Osteoblast (primary cell): Measurements from ENCODE around the gene MAP4K2. TPM values are rescaled to one million over a fixed set of nuclear protein-coding genes. Genes with fewer than 3 reads are reported as not detected.

Experiments
- DNase-seq: peaks from one replicate; pipeline ENCODE4 v3.0.0; 2011; ENCODE audit warnings: low spot score, mixed read lengths; ENCODE audit not compliant: insufficient read length; ENCODE audit errors: missing footprints
- H2AFZ ChIP-seq: 2 replicates; pipeline ENCODE4 v1.6.0; 2011; ENCODE audit warnings: mild to moderate bottlenecking, low read length
- H3K27ac ChIP-seq: 2 replicates; pipeline ENCODE4 v1.5.1; 2011; ENCODE audit warnings: mild to moderate bottlenecking, low read depth, low read length, moderate library complexity
- H3K27me3 ChIP-seq: 2 replicates; pipeline ENCODE4 v1.6.0; 2012; ENCODE audit warnings: mild to moderate bottlenecking, control low read depth, inconsistent platforms, low read length, moderate library complexity; ENCODE audit not compliant: insufficient read depth
- H3K36me3 ChIP-seq: 2 replicates; pipeline ENCODE4 v1.5.1; 2011; ENCODE audit warnings: mild to moderate bottlenecking, low read length, control low read depth, moderate library complexity; ENCODE audit not compliant: insufficient read depth
- H3K4me1 ChIP-seq: 2 replicates; pipeline ENCODE4 v1.5.1; 2011; ENCODE audit warnings: mild to moderate bottlenecking, low read length, control low read depth, moderate library complexity; ENCODE audit not compliant: insufficient read depth
- H3K4me2 ChIP-seq: 2 replicates; pipeline ENCODE4 v1.6.0; 2011; ENCODE audit warnings: mild to moderate bottlenecking, low read length; ENCODE audit not compliant: insufficient read depth
- H3K4me3 ChIP-seq: fragments of 200-600 bp; sonication (generic); 3 replicates; pipeline ENCODE4 v1.5.1; 2012; ENCODE audit warnings: mild to moderate bottlenecking, low read length, inconsistent platforms; ENCODE audit not compliant: insufficient read depth
- H3K79me2 ChIP-seq: 2 replicates; pipeline ENCODE4 v1.6.0; 2012; ENCODE audit warnings: mild to moderate bottlenecking, low read length, control low read depth, inconsistent platforms; ENCODE audit not compliant: insufficient read depth
- H3K9me3 ChIP-seq: 2 replicates; pipeline ENCODE4 v1.5.1; 2011; ENCODE audit warnings: low read depth, low read length, control low read depth
- H4K20me1 ChIP-seq: 2 replicates; pipeline ENCODE4 v1.6.0; 2012; ENCODE audit warnings: mild to moderate bottlenecking, low read length, control low read depth; ENCODE audit not compliant: insufficient read depth
- CTCF ChIP-seq: IDR thresholded peaks from 2 replicates; pipeline ENCODE4 v1.5.1; 2011; ENCODE audit warnings: mild to moderate bottlenecking, low read depth, low read length, moderate library complexity; ENCODE audit errors: extremely low read depth
- total RNA-seq: library from RNA; depleted of rRNA; stranded (reverse); fragments of >200 nt; gene quantifications from 2 replicates; pipeline ENCODE4 v1.2.3, GENCODE V29; 2012

The MAP4K2 gene
- total RNA-seq, 1 donor, result 9.8 TPM

DNA sequence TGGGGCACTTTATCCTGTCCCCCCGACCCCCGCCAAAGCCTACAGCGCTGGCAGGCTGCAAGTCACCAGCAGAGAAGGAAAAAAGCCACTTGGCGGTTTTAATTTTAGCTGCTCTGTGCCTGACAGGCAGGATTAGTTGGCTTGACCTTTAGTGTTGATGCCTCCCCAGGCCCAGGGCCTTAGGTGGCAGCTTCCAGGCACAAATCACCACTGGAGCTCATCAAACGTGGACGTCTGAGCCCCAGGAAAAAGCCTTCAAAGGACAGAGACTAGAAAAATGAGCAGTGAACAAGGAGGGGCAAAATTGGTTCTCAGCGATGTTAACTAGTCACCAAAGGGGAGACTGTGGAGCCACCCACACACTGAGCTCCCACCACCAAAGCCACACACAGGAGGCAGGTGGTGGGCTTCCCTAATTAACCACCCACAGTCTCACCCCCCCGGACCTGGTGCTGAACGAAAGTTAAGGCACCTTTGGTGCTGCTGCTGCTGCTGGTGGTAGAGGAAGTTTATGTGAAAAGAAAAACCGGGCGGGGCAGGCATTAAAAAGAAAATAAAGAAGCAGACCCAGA is 38.9 kb downstream of the MAP4K2 start:
- peaks cover 26% of the 10 kb centered on the region for H3K79me2 ChIP-seq
- H3K36me3 ChIP-seq, result peaks cover 58% of the 10 kb centered on the region
- DNase-seq, result peak; percentile 48
- H3K4me3 ChIP-seq, result no peak overlapping the region
- no peaks in the 10 kb centered on the region for H3K9me3 ChIP-seq
- H3K27me3 ChIP-seq, result no peaks in the 10 kb centered on the region
- no peak overlapping the region for H2AFZ ChIP-seq
- peaks cover 23% of the 10 kb centered on the region for H3K4me1 ChIP-seq
- H4K20me1 ChIP-seq, result peaks cover 43% of the 10 kb centered on the region
- H3K4me2 ChIP-seq, result no peak overlapping the region
- no peak for TF ChIP-seq CTCF
- H3K27ac ChIP-seq, result no peak overlapping the region

DNA sequence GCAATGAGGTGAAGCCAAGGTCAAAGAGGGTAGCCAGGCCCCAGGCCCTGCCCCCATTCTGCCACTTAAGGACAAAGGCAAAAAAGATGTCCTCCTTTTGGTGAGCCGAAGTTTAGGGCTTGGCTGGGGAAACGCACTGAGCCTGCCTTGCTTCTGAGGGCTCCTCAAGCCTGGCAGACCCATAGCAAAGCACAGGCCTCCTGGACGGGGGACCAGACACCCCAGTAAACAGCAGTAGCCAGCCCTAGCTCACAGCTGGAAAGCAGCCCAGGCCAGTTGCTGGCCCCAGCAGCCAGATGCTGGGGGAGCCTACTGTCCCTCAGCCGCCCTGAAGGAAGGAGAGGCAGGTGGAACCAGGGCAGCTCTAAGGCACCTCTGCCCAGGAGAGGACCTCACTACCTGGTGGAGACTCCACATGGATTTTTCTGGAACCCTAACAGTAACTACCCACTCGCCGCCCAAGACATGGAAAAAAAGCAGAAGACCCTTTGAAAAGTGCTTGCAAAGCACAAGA is 39.4 kb downstream of the MAP4K2 start:
- H3K36me3 ChIP-seq, result peaks cover 53% of the 10 kb centered on the region
- no peak overlapping the region for H2AFZ ChIP-seq
- peak overlapping the region; percentile 12 for H3K27ac ChIP-seq
- H3K4me2 ChIP-seq, result no peak overlapping the region
- peaks cover 24% of the 10 kb centered on the region for H3K79me2 ChIP-seq
- peaks cover 23% of the 10 kb centered on the region for H3K4me1 ChIP-seq
- H3K27me3 ChIP-seq, result no peaks in the 10 kb centered on the region
- no peak for DNase-seq
- H3K9me3 ChIP-seq, result no peaks in the 10 kb centered on the region
- TF ChIP-seq CTCF, result no peak
- H4K20me1 ChIP-seq, result peaks cover 43% of the 10 kb centered on the region
- no peak overlapping the region for H3K4me3 ChIP-seq

- peak; percentile 91 for DNase-seq
These were observed 40.1 kb downstream of the MAP4K2 start for GRCh38 chr11:64762674-64763525.

More at GRCh38 chr11:64762674-64763525, 40.1 kb downstream of the MAP4K2 start:
- H2AFZ ChIP-seq, result no peak overlapping the region
- peak overlapping the region; percentile 12 for H3K27ac ChIP-seq
- H3K79me2 ChIP-seq, result peaks cover 19% of the 10 kb centered on the region
- no peaks in the 10 kb centered on the region for H3K27me3 ChIP-seq
- H3K4me1 ChIP-seq, result peaks cover 23% of the 10 kb centered on the region
- no peak overlapping the region for H3K4me2 ChIP-seq
- no peak overlapping the region for H3K4me3 ChIP-seq
- H3K9me3 ChIP-seq, result no peaks in the 10 kb centered on the region
- no peak for TF ChIP-seq CTCF
- peaks cover 42% of the 10 kb centered on the region for H4K20me1 ChIP-seq
- H3K36me3 ChIP-seq, result peaks cover 46% of the 10 kb centered on the region
